Urinary bladder (tissue), 4 donors: Measurements from ENCODE around the gene C3orf20. TPM values are rescaled to one million over a fixed set of nuclear protein-coding genes. Genes with fewer than 3 reads are reported as not detected.

Experiments
- DNase-seq: peaks from one replicate; pipeline ENCODE4 v3.0.0-alpha.2; 2015; ENCODE audit errors: extremely low spot score
- H3K27ac ChIP-seq: one replicate; pipeline ENCODE4 v1.5.1; 2013; ENCODE audit warnings: low read depth, mild to moderate bottlenecking, moderate library complexity
- H3K36me3 ChIP-seq: one replicate; pipeline ENCODE4 v1.6.1; 2013; ENCODE audit warnings: mild to moderate bottlenecking, moderate library complexity; ENCODE audit not compliant: insufficient read depth
- H3K4me1 ChIP-seq: one replicate; pipeline ENCODE4 v1.6.1; 2013; ENCODE audit warnings: mild to moderate bottlenecking, moderate library complexity; ENCODE audit not compliant: insufficient read depth
- H3K4me3 ChIP-seq: one replicate; pipeline ENCODE4 v1.5.1; 2013; ENCODE audit warnings: low read depth, low read length
- WGBS: extraction: QIAGEN DNeasy Blood & Tissue Kit; methylation state at CpG from one replicate; pipeline ENCODE4 v1.1.7; 2013; 5-methylcytosine and 5-hydroxymethylcytosine counted together
- polyA plus RNA-seq: library from polyadenylated mRNA; stranded (reverse); fragments of 200-250 nt; gene quantifications from one replicate; pipeline ENCODE4 v1.2.3, GENCODE V29; 2013
- total RNA-seq: library from RNA; depleted of rRNA; stranded (reverse); fragments of >200 nt; gene quantifications from one replicate; pipeline ENCODE4 v1.2.3, GENCODE V29; 2014
- donor health status: healthy with polysubstance abuse.
- donor health status: healthy.

C3orf20 gene
- total and polyA plus RNA-seq, 2 donors = 0.26 TPM; not detected in 1

- Histone ChIP-seq H3K27ac (no peak overlapping the region), H3K4me1 (no peaks in the 10 kb centered on the region), H3K4me3 (no peak overlapping the region), H3K36me3 (no peaks in the 10 kb centered on the region)
- no peak for DNase-seq
- 80% methylated on average over 4 of the region's 4 CpGs for WGBS
Measured at GRCh38 chr3:14799146-14799545, 124.2 kb downstream of the C3orf20 start.

GRCh38 chr3:14801031-14801430 lies 126.1 kb downstream of the C3orf20 start:
- Histone ChIP-seq H3K4me1 (no peaks in the 10 kb centered on the region), H3K36me3 (no peaks in the 10 kb centered on the region), H3K27ac (no peak overlapping the region), H3K4me3 (no peak overlapping the region)
- no peak for DNase-seq
- 90% methylated on average over 9 of the region's 9 CpGs for WGBS

GRCh38 chr3:14801668-14802380 lies 126.9 kb downstream of the C3orf20 start:
- 74% methylated on average over 10 of the region's 10 CpGs for WGBS
- no peak overlapping the region for H3K27ac ChIP-seq
- no peak for DNase-seq

GRCh38 chr3:14802381-14802731 lies 127.4 kb downstream of the C3orf20 start:
- H3K4me1 ChIP-seq = no peaks in the 10 kb centered on the region
- DNase-seq = no peak
- no peak overlapping the region for H3K4me3 ChIP-seq
- H3K27ac ChIP-seq = no peak overlapping the region
- no peaks in the 10 kb centered on the region for H3K36me3 ChIP-seq
- 78% methylated on average over 7 of the region's 7 CpGs for WGBS

More at GRCh38 chr3:14801668-14802380, 126.9 kb downstream of the C3orf20 start:
- Histone ChIP-seq H3K4me1 (no peaks in the 10 kb centered on the region), H3K36me3 (no peaks in the 10 kb centered on the region), H3K4me3 (no peak overlapping the region)

- Histone ChIP-seq H3K4me1 (no peaks in the 10 kb centered on the region), H3K4me3 (no peak overlapping the region), H3K27ac (no peak overlapping the region), H3K36me3 (no peaks in the 10 kb centered on the region)
- DNase-seq = no peak
- 65% methylated on average over 13 of the region's 13 CpGs for WGBS
Measured at GRCh38 chr3:14803101-14803980, 128.4 kb downstream of the C3orf20 start.

- 70% methylated on average over 12 of the region's 12 CpGs for WGBS
- DNase-seq = no peak
- H3K4me3 ChIP-seq = no peak overlapping the region
- H3K36me3 ChIP-seq = no peaks in the 10 kb centered on the region
- no peak overlapping the region for H3K27ac ChIP-seq
- H3K4me1 ChIP-seq = no peaks in the 10 kb centered on the region
Measured at GRCh38 chr3:14803981-14804834, 129.3 kb downstream of the C3orf20 start.

GRCh38 chr3:14804835-14805780 lies 130.2 kb downstream of the C3orf20 start:
- H3K4me1 ChIP-seq = no peaks in the 10 kb centered on the region
- WGBS = 82% methylated on average over 7 of the region's 7 CpGs
- H3K4me3 ChIP-seq = no peak overlapping the region
- no peaks in the 10 kb centered on the region for H3K36me3 ChIP-seq
- no peak for DNase-seq
- H3K27ac ChIP-seq = no peak overlapping the region

GRCh38 chr3:14805961-14806537 lies 131.1 kb downstream of the C3orf20 start:
- H3K27ac ChIP-seq = no peak overlapping the region
- no peaks in the 10 kb centered on the region for H3K4me1 ChIP-seq
- DNase-seq = no peak
- no peak overlapping the region for H3K4me3 ChIP-seq
- 75% methylated on average over 4 of the region's 4 CpGs for WGBS
- H3K36me3 ChIP-seq = no peaks in the 10 kb centered on the region

GRCh38 chr3:14806641-14807263 lies 131.8 kb downstream of the C3orf20 start:
- Histone ChIP-seq H3K4me3 (no peak overlapping the region), H3K27ac (no peak overlapping the region), H3K4me1 (no peaks in the 10 kb centered on the region), H3K36me3 (no peaks in the 10 kb centered on the region)
- DNase-seq = no peak
- WGBS = 71% methylated on average over 8 of the region's 8 CpGs

GRCh38 chr3:14808025-14808424 lies 133.1 kb downstream of the C3orf20 start:
- Histone ChIP-seq H3K4me3 (no peak overlapping the region), H3K4me1 (no peaks in the 10 kb centered on the region)
- no peak for DNase-seq

GRCh38 chr3:14808502-14809266 lies 133.7 kb downstream of the C3orf20 start:
- Histone ChIP-seq H3K27ac (no peak overlapping the region), H3K4me3 (no peak overlapping the region), H3K36me3 (no peaks in the 10 kb centered on the region), H3K4me1 (no peaks in the 10 kb centered on the region)
- DNase-seq = no peak
- WGBS = 84% methylated on average over 5 of the region's 5 CpGs

More at GRCh38 chr3:14808025-14808424, 133.1 kb downstream of the C3orf20 start:
- Histone ChIP-seq H3K36me3 (no peaks in the 10 kb centered on the region), H3K27ac (no peak overlapping the region)
